DOHH2 (cell line): ENCODE measurements around the gene SAMD15.

Source experiments
- H3F3A ChIP-seq: fragments of 200-600 bp; sonication (generic), shearing (Covaris generic); 2 replicates; pipeline ENCODE4 v1.6.0; 2016; ENCODE audit warnings: antibody characterized with exemption, mild to moderate bottlenecking; ENCODE audit not compliant: control insufficient read depth, insufficient read depth
- H3K27ac ChIP-seq: fragments of 200-600 bp; sonication (generic); 2 replicates; pipeline ENCODE4 v1.5.1; 2014; ENCODE audit warnings: low read depth, mild to moderate bottlenecking, low read length, moderate library complexity
- H3K27me3 ChIP-seq: fragments of 200-600 bp; sonication (generic); 2 replicates; pipeline ENCODE4 v1.6.1; 2014; ENCODE audit warnings: mild to moderate bottlenecking, low read length, mixed read lengths; ENCODE audit not compliant: control insufficient read depth
- H3K36me3 ChIP-seq: fragments of 200-600 bp; sonication (generic); 2 replicates; pipeline ENCODE4 v1.6.1; 2014; ENCODE audit warnings: mild to moderate bottlenecking, low read length, moderate library complexity, mixed read lengths; ENCODE audit not compliant: control insufficient read depth
- H3K4me1 ChIP-seq: fragments of 200-600 bp; sonication (generic); 2 replicates; pipeline ENCODE4 v1.6.1; 2014; ENCODE audit warnings: mild to moderate bottlenecking, low read length, mixed read lengths; ENCODE audit not compliant: control insufficient read depth
- H3K4me2 ChIP-seq: fragments of 200-600 bp; sonication (generic); 2 replicates; pipeline ENCODE4 v1.6.0; 2014; ENCODE audit warnings: mild to moderate bottlenecking, low read length, moderate library complexity
- H3K4me3 ChIP-seq: fragments of 200-600 bp; sonication (generic); 2 replicates; pipeline ENCODE4 v1.5.1; 2014; ENCODE audit warnings: mild to moderate bottlenecking, low read length, mixed read lengths
- H3K79me2 ChIP-seq: fragments of 200-600 bp; sonication (generic); 2 replicates; pipeline ENCODE4 v1.6.1; 2014; ENCODE audit warnings: mild to moderate bottlenecking, low read length, mixed read lengths; ENCODE audit not compliant: control insufficient read depth
- H3K9me2 ChIP-seq: fragments of 200-600 bp; sonication (generic); replicated peaks from 2 replicates; pipeline ENCODE4 v1.6.1; 2014; ENCODE audit warnings: mild to moderate bottlenecking, low read length, mixed read lengths; ENCODE audit not compliant: control insufficient read depth
- H3K9me3 ChIP-seq: fragments of 200-600 bp; sonication (generic); 2 replicates; pipeline ENCODE4 v1.6.1; 2014; ENCODE audit warnings: antibody characterized with exemption, low read length, mixed read lengths; ENCODE audit not compliant: control insufficient read depth, insufficient read depth
- H4K20me1 ChIP-seq: fragments of 200-600 bp; sonication (generic); 2 replicates; pipeline ENCODE4 v1.6.0; 2014; ENCODE audit warnings: low read depth, mild to moderate bottlenecking, antibody characterized with exemption, low read length, moderate library complexity; ENCODE audit not compliant: control insufficient read depth, insufficient read depth
- CTCF ChIP-seq: fragments of 200-600 bp; sonication (generic); IDR thresholded peaks from one replicate; pipeline ENCODE4 v1.5.1; 2014; ENCODE audit warnings: antibody characterized with exemption, mild to moderate bottlenecking, low read depth, low read length; ENCODE audit not compliant: poor library complexity, severe bottlenecking
- EZH2phosphoT487 ChIP-seq: fragments of 200-600 bp; sonication (generic); IDR thresholded peaks from 2 replicates; pipeline ENCODE4 v1.6.1; 2017; ENCODE audit warnings: borderline replicate concordance, mild to moderate bottlenecking, antibody characterized with exemption, low read length, moderate library complexity, mixed read lengths

SAMD15 gene

GRCh38 chr14:77426396-77426795 lies 49.2 kb downstream of the SAMD15 start:
- Histone ChIP-seq H3K4me2 (no peak overlapping the region), H4K20me1 (no peaks in the 10 kb centered on the region), H3K36me3 (peaks cover 64% of the 10 kb centered on the region), H3K9me3 (no peaks in the 10 kb centered on the region), H3K27ac (no peak overlapping the region), H3K9me2 (no peaks in the 10 kb centered on the region), H3F3A (no peaks in the 10 kb centered on the region), H3K4me1 (no peaks in the 10 kb centered on the region), H3K79me2 (no peaks in the 10 kb centered on the region), H3K27me3 (no peaks in the 10 kb centered on the region), H3K4me3 (no peak overlapping the region)
- TF ChIP-seq EZH2phosphoT487 (no peak), CTCF (no peak)

GRCh38 chr14:77436042-77436441 lies 58.9 kb downstream of the SAMD15 start:
- Histone ChIP-seq H3K4me2 (no peak overlapping the region), H3K27me3 (no peaks in the 10 kb centered on the region), H3K36me3 (peaks cover 44% of the 10 kb centered on the region), H3K27ac (no peak overlapping the region), H3K4me1 (no peaks in the 10 kb centered on the region), H4K20me1 (no peaks in the 10 kb centered on the region), H3K4me3 (no peak overlapping the region), H3K9me3 (no peaks in the 10 kb centered on the region), H3K9me2 (no peaks in the 10 kb centered on the region), H3K79me2 (no peaks in the 10 kb centered on the region), H3F3A (no peaks in the 10 kb centered on the region)
- no peak for TF ChIP-seq EZH2phosphoT487
- TF ChIP-seq CTCF = no peak

GRCh38 chr14:77438596-77438995 lies 61.4 kb downstream of the SAMD15 start:
- Histone ChIP-seq H3K4me2 (no peak overlapping the region), H3K36me3 (peaks cover 57% of the 10 kb centered on the region)
- TF ChIP-seq EZH2phosphoT487 (no peak), CTCF (no peak)

GRCh38 chr14:77439861-77440260 lies 62.7 kb downstream of the SAMD15 start:
- Histone ChIP-seq H3K27ac (no peak overlapping the region), H3K4me1 (no peaks in the 10 kb centered on the region), H3K4me3 (no peak overlapping the region), H3K36me3 (peaks cover 52% of the 10 kb centered on the region), H3K9me3 (no peaks in the 10 kb centered on the region), H3K4me2 (no peak overlapping the region), H4K20me1 (no peaks in the 10 kb centered on the region), H3K79me2 (no peaks in the 10 kb centered on the region), H3K9me2 (no peaks in the 10 kb centered on the region), H3K27me3 (no peaks in the 10 kb centered on the region), H3F3A (no peaks in the 10 kb centered on the region)
- TF ChIP-seq EZH2phosphoT487 = no peak
- TF ChIP-seq CTCF = no peak

More at GRCh38 chr14:77438596-77438995, 61.4 kb downstream of the SAMD15 start:
- no peak overlapping the region for H3K4me3 ChIP-seq
- H3K27me3 ChIP-seq = no peaks in the 10 kb centered on the region
- H3K27ac ChIP-seq = no peak overlapping the region
- no peaks in the 10 kb centered on the region for H4K20me1 ChIP-seq
- H3K9me3 ChIP-seq = no peaks in the 10 kb centered on the region
- H3K9me2 ChIP-seq = no peaks in the 10 kb centered on the region
- no peaks in the 10 kb centered on the region for H3K79me2 ChIP-seq
- no peaks in the 10 kb centered on the region for H3F3A ChIP-seq
- H3K4me1 ChIP-seq = no peaks in the 10 kb centered on the region
